ENCODE measurements around the gene GPR157. TPM values are rescaled to one million over a fixed set of nuclear protein-coding genes. Genes with fewer than 3 reads are reported as not detected.

Gene GPR157
- total and polyA plus RNA-seq, 2 of the 13 experiments (the other 11 are each of a cell fraction or from before 2014, with no cell fraction given): 10.1 to 19.2 TPM

DNA sequence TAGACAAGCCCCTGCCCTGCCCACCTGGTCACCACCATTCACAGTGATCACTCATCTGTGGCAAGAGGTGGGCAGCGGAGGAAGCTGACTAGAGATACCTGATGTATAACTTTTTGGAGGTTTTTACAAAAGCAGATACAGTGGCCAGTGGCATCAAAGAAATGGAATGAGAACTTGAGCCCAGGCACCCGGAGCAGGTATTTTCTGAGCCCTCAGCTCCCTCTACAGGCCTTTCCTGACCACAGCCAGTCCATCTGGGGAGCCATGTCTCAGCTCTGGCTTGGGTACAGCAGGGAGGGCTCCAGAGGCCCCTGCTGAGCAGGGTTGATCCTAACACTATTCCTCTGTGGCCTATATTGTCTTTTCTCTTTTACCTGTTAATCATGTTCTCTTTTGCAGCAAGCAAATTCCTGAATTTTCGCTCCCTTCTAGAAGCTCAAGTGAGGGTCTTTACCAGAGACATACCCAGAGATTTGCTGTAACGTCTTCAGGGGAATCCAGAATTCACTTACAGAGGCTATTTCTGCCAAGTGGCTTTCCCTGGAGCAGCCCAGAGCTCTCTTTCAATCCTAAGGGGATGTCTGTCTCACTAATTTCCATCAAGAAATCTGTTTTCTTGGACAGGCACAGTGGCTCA is 27.3 kb downstream of the GPR157 start (continued):
- TF ChIP-seq STAG1 (CRISPR knock-in tag; IDR thresholded peaks at IDR 0.05) (peak; percentile 75), REPIN1 (CRISPR knock-in tag; IDR thresholded peaks at IDR 0.05; ENCODE audit: borderline replicate concordance, low read depth) (no peak), IRF2 (CRISPR knock-in tag; IDR thresholded peaks at IDR 0.05) (no peak), ZNF580 (CRISPR knock-in tag; IDR thresholded peaks at IDR 0.05; ENCODE audit: borderline replicate concordance, low read depth) (peak; percentile 32; the same call in 1 of the 2 replicates), ARID4A (CRISPR knock-in tag; IDR thresholded peaks at IDR 0.05; ENCODE audit: borderline replicate concordance) (no peak), ZNF562 (CRISPR knock-in tag; IDR thresholded peaks at IDR 0.05; ENCODE audit: borderline replicate concordance) (no peak), FLYWCH1 (CRISPR knock-in tag; IDR thresholded peaks at IDR 0.05) (no peak), RXRA (CRISPR knock-in tag; IDR thresholded peaks at IDR 0.05) (no peak), MEIS2 (CRISPR knock-in tag; IDR thresholded peaks at IDR 0.05) (no peak), ZBTB42 (CRISPR knock-in tag; IDR thresholded peaks at IDR 0.05) (no peak), ZNF660 (CRISPR knock-in tag; IDR thresholded peaks at IDR 0.05; ENCODE audit: borderline replicate concordance, low read depth) (no peak), ELF1 (CRISPR knock-in tag; IDR thresholded peaks at IDR 0.05) (no peak), SIN3A (IDR thresholded peaks at IDR 0.05; ENCODE audit: borderline replicate concordance, low read depth, low read length) (no peak), TRAFD1 (CRISPR knock-in tag; IDR thresholded peaks at IDR 0.05; ENCODE audit: borderline replicate concordance) (no peak), HMG20B (CRISPR knock-in tag; conservative IDR thresholded peaks at IDR 0.05) (no peak), RCOR2 (CRISPR knock-in tag; IDR thresholded peaks at IDR 0.05) (no peak), ZNF619 (CRISPR knock-in tag; IDR thresholded peaks at IDR 0.05) (0 out of 2 replicates have a peak, but pooled peaks have one; percentile 41), SP1 (IDR thresholded peaks at IDR 0.05) (no peak), SP1 (CRISPR knock-in tag; IDR thresholded peaks at IDR 0.05) (no peak)
- TF ChIP-seq, protein P1, sequence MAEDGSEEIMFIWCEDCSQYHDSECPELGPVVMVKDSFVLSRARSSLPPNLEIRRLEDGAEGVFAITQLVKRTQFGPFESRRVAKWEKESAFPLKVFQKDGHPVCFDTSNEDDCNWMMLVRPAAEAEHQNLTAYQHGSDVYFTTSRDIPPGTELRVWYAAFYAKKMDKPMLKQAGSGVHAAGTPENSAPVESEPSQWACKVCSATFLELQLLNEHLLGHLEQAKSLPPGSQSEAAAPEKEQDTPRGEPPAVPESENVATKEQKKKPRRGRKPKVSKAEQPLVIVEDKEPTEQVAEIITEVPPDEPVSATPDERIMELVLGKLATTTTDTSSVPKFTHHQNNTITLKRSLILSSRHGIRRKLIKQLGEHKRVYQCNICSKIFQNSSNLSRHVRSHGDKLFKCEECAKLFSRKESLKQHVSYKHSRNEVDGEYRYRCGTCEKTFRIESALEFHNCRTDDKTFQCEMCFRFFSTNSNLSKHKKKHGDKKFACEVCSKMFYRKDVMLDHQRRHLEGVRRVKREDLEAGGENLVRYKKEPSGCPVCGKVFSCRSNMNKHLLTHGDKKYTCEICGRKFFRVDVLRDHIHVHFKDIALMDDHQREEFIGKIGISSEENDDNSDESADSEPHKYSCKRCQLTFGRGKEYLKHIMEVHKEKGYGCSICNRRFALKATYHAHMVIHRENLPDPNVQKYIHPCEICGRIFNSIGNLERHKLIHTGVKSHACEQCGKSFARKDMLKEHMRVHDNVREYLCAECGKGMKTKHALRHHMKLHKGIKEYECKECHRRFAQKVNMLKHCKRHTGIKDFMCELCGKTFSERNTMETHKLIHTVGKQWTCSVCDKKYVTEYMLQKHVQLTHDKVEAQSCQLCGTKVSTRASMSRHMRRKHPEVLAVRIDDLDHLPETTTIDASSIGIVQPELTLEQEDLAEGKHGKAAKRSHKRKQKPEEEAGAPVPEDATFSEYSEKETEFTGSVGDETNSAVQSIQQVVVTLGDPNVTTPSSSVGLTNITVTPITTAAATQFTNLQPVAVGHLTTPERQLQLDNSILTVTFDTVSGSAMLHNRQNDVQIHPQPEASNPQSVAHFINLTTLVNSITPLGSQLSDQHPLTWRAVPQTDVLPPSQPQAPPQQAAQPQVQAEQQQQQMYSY (CRISPR knock-in tag; IDR thresholded peaks at IDR 0.05): peak; percentile 71

Data from HepG2 (cell line).